ENCODE data around the gene IL20RB. TPM values are rescaled to one million over a fixed set of nuclear protein-coding genes. Genes with fewer than 3 reads are reported as not detected.

The IL20RB gene
- total RNA-seq, 1 experiment from 2014 or later, result 6.9 TPM

DNA sequence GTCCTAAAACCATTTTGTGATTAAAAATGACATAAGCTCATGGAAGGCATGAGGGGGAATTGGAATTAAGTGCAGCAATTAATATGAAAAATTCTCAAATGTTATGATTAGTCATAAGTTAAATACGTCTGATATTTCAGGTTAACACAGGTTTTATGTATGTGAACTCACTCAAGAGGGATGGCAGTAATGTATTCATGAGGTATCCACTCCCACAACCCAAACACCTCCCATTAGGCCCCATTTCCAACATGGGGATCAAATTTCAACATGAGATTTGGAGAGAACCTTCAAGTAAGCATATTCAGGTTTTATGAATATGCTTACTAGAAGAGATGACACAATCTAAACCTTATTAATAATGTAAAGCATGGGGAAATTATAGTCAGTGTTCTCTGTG lies 41.6 kb upstream of the IL20RB start:
- TF ChIP-seq, protein P1, sequence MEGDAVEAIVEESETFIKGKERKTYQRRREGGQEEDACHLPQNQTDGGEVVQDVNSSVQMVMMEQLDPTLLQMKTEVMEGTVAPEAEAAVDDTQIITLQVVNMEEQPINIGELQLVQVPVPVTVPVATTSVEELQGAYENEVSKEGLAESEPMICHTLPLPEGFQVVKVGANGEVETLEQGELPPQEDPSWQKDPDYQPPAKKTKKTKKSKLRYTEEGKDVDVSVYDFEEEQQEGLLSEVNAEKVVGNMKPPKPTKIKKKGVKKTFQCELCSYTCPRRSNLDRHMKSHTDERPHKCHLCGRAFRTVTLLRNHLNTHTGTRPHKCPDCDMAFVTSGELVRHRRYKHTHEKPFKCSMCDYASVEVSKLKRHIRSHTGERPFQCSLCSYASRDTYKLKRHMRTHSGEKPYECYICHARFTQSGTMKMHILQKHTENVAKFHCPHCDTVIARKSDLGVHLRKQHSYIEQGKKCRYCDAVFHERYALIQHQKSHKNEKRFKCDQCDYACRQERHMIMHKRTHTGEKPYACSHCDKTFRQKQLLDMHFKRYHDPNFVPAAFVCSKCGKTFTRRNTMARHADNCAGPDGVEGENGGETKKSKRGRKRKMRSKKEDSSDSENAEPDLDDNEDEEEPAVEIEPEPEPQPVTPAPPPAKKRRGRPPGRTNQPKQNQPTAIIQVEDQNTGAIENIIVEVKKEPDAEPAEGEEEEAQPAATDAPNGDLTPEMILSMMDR (IDR thresholded peaks at IDR 0.05; ENCODE audit: insufficient read depth in 1 of 2, low read depth in 1 of 2, low read length in 1 of 2, severe bottlenecking in 1 of 2, unreplicated experiment in 1 of 2), result no peak
- intact Hi-C loops (cut with micrococcal nuclease; ENCODE audit: unreplicated experiment), result no loop called here
- no peak overlapping the region for H3K27ac Mint-ChIP-seq (ENCODE audit: unreplicated experiment)
- peaks cover 13% of the 10 kb centered on the region for H3K36me3 Mint-ChIP-seq (ENCODE audit: insufficient read depth, unreplicated experiment)
- no peak overlapping the region for H3K4me3 Mint-ChIP-seq (ENCODE audit: unreplicated experiment)
- no peaks in the 10 kb centered on the region for H3K27me3 Mint-ChIP-seq (ENCODE audit: insufficient read depth, unreplicated experiment)
- H3K4me3 ChIP-seq (ENCODE audit: low read depth, low read length), result no peak overlapping the region
- H3K9me3 Mint-ChIP-seq (ENCODE audit: unreplicated experiment), result peaks cover 18% of the 10 kb centered on the region
- ChIA-PET CTCF (no interaction called here), POLR2A (no interaction called here)
- BruUV-seq (replicated peaks), result no TSS peak
- H3K4me1 Mint-ChIP-seq (ENCODE audit: low read depth, unreplicated experiment), result peaks cover 4% of the 10 kb centered on the region
- DNase-seq, result no peak
- H3K36me3 ChIP-seq (ENCODE audit: control insufficient read depth, insufficient read depth, low read length), result no peaks in the 10 kb centered on the region
- H3K27me3 ChIP-seq (replicated peaks; ENCODE audit: control insufficient read depth, insufficient read depth, low read length), result no peaks in the 10 kb centered on the region
- peaks cover 9% of the 10 kb centered on the region; the same call in 1 of the 2 replicates for H3K9me3 ChIP-seq
- H3K4me1 ChIP-seq, result no peaks in the 10 kb centered on the region

DNA sequence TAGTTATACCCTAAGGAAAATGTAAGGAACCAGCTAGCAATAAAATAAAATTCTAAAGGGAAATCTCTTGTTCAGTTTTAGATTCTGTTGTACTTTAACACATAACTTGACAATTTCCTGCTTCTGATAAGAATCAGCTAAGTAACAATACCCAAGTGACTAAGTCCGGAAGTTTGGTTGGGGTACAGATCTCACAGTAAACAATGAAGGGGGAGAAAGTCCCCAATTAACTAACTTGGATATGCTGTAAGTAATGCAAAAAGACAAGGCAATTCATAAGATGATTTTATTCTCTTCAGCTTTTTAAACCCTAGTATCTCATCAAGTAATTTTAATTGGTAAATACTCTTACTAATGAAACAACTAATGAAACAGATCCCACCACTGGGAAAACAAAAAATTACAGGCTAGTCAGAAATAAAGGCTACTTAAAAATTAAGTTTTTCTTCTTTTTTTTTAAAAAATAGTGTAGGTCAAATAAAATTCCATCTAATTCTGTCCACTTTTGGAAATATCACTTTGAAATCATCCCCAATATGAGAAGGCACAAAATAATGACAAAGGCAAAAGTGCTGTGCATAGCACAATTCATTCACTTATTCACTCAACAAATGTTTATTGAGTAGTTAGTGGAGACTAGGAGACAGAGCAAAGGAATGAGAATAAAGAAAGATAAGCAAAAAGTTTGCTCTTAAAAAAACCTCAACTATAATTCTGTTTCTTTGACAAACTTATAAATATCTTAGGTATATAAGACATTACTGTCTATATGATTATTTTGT lies 37.8 kb upstream of the IL20RB start:
- intact Hi-C loops (cut with micrococcal nuclease; ENCODE audit: unreplicated experiment), result no loop called here
- Histone ChIP-seq H3K4me3 (ENCODE audit: low read depth, low read length) (no peak overlapping the region), H3K9me3 (peaks cover 9% of the 10 kb centered on the region; the same call in 1 of the 2 replicates), H3K4me1 (no peaks in the 10 kb centered on the region), H3K27me3 (replicated peaks; ENCODE audit: control insufficient read depth, insufficient read depth, low read length) (no peaks in the 10 kb centered on the region), H3K36me3 (ENCODE audit: control insufficient read depth, insufficient read depth, low read length) (no peaks in the 10 kb centered on the region)
- no peak for DNase-seq
- POLR2A ChIA-PET, result no interaction called here
- Mint-ChIP-seq H3K4me1 (ENCODE audit: low read depth, unreplicated experiment) (peaks cover 8% of the 10 kb centered on the region), H3K4me3 (ENCODE audit: unreplicated experiment) (no peak overlapping the region), H3K27ac (ENCODE audit: unreplicated experiment) (no peak overlapping the region), H3K9me3 (ENCODE audit: unreplicated experiment) (peaks cover 13% of the 10 kb centered on the region), H3K27me3 (ENCODE audit: insufficient read depth, unreplicated experiment) (no peaks in the 10 kb centered on the region), H3K36me3 (ENCODE audit: insufficient read depth, unreplicated experiment) (no peaks in the 10 kb centered on the region)
- CTCF ChIA-PET, result no interaction called here
- no TSS peak for BruUV-seq (replicated peaks)
- TF ChIP-seq, protein P1 (IDR thresholded peaks at IDR 0.05; ENCODE audit: insufficient read depth in 1 of 2, low read depth in 1 of 2, low read length in 1 of 2, severe bottlenecking in 1 of 2, unreplicated experiment in 1 of 2), result no peak

DNA sequence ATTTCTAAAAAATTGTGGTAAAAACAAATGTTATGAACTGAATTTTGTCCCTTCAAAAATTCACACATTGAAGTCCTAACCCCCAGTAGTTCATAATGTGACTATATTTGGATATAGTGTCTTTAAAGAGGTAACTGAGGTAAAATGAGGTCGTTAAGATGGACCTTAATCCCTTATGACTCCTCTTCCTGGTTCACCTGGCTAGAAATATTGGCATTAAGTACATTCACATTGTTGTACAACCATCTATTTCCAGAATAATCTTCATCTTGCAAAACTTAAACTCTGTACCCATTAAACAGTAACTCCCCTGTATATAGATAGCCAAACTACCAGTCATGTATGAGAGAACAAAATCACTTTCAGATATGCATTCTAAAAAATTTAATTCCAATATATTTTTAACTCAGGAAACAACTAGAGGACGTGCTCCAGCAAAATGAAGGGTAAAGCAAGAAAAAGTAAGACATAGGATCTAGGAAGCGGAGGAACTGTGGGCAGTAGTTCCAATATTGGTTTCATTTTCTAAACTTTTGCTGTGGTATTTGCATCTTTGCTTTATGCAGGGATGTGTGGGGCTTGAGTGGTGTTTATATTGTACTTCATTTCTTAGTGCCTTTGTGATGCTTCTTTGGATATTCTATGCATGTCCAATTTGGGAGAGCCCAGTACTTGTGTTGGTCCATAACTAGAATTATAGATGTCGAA lies 36.7 kb upstream of the IL20RB start:
- TF ChIP-seq, protein P1 (IDR thresholded peaks at IDR 0.05; ENCODE audit: insufficient read depth in 1 of 2, low read depth in 1 of 2, low read length in 1 of 2, severe bottlenecking in 1 of 2, unreplicated experiment in 1 of 2), result no peak
- Mint-ChIP-seq H3K9me3 (ENCODE audit: unreplicated experiment) (peaks cover 13% of the 10 kb centered on the region), H3K27me3 (ENCODE audit: insufficient read depth, unreplicated experiment) (no peaks in the 10 kb centered on the region), H3K4me1 (ENCODE audit: low read depth, unreplicated experiment) (peaks cover 8% of the 10 kb centered on the region), H3K4me3 (ENCODE audit: unreplicated experiment) (no peak overlapping the region), H3K36me3 (ENCODE audit: insufficient read depth, unreplicated experiment) (no peaks in the 10 kb centered on the region), H3K27ac (ENCODE audit: unreplicated experiment) (no peak overlapping the region)
- Histone ChIP-seq H3K36me3 (ENCODE audit: control insufficient read depth, insufficient read depth, low read length) (no peaks in the 10 kb centered on the region), H3K27me3 (replicated peaks; ENCODE audit: control insufficient read depth, insufficient read depth, low read length) (no peaks in the 10 kb centered on the region), H3K9me3 (peaks cover 9% of the 10 kb centered on the region; the same call in 1 of the 2 replicates), H3K4me1 (no peaks in the 10 kb centered on the region), H3K4me3 (ENCODE audit: low read depth, low read length) (no peak overlapping the region)
- no TSS peak for BruUV-seq (replicated peaks)
- ChIA-PET POLR2A (no interaction called here), CTCF (no interaction called here)
- intact Hi-C loops (cut with micrococcal nuclease; ENCODE audit: unreplicated experiment), result no loop called here
- DNase-seq, result no peak
